HG02642 (cell line): ENCODE measurements around the gene CBX2.

Experiments used
- ATAC-seq: cut with Tn5 transposase; IDR thresholded peaks from one replicate; pipeline ENCODE4 v1.9.1; 2021; ENCODE audit warnings: mild to moderate bottlenecking; ENCODE audit not compliant: unreplicated experiment, poor library complexity

CBX2 gene

GRCh38 chr17:79797492-79798298, 19.7 kb downstream of the CBX2 start:
- ATAC-seq = peak; percentile 18

- ATAC-seq = no peak
Observed at GRCh38 chr17:79798299-79799173, 20.6 kb downstream of the CBX2 start.

- no peak for ATAC-seq
Observed at GRCh38 chr17:79799174-79799537, 21.2 kb downstream of the CBX2 start.

- ATAC-seq = no peak
Observed at GRCh38 chr17:79799538-79800324, 21.8 kb downstream of the CBX2 start.

GRCh38 chr17:79800325-79801155, 22.6 kb downstream of the CBX2 start:
- ATAC-seq = no peak

- ATAC-seq = no peak
Observed at GRCh38 chr17:79801156-79802038, 23.4 kb downstream of the CBX2 start.

- ATAC-seq = no peak
Observed at GRCh38 chr17:79802039-79802735, 24.2 kb downstream of the CBX2 start.

- ATAC-seq = no peak
Observed at GRCh38 chr17:79802736-79803420, 24.9 kb downstream of the CBX2 start.

- ATAC-seq = no peak
Observed at GRCh38 chr17:79803421-79803996, 25.6 kb downstream of the CBX2 start.

- ATAC-seq = peak; percentile 54
Observed at GRCh38 chr17:79803997-79804855, 26.3 kb downstream of the CBX2 start.

GRCh38 chr17:79804856-79805696, 27.1 kb downstream of the CBX2 start:
- ATAC-seq = no peak

GRCh38 chr17:79806446-79806760, 28.5 kb downstream of the CBX2 start:
- no peak for ATAC-seq

- ATAC-seq = no peak
Observed at GRCh38 chr17:79806863-79807720, 29.1 kb downstream of the CBX2 start.

GRCh38 chr17:79808763-79809529, 31.0 kb downstream of the CBX2 start:
- no peak for ATAC-seq
